H9 (cell line): ENCODE data around the gene SUPT6H. TPM values are rescaled to one million over a fixed set of nuclear protein-coding genes. Genes with fewer than 3 reads are reported as not detected.

Experiments
- DNase-seq: peaks from one replicate; pipeline ENCODE4 v3.0.0-alpha.2; 2017
- H2AFZ ChIP-seq: one replicate; pipeline ENCODE4 v1.6.1; 2013; ENCODE audit warnings: mild to moderate bottlenecking, low read length, control low read depth, moderate library complexity
- H2AK5ac ChIP-seq: 2 replicates; pipeline ENCODE4 v1.6.1; 2013; ENCODE audit warnings: low read length, control low read depth, mixed read lengths; ENCODE audit not compliant: insufficient read length
- H2BK120ac ChIP-seq: one replicate; pipeline ENCODE4 v1.6.1; 2013; ENCODE audit warnings: low read depth, mild to moderate bottlenecking, low read length, control low read depth, inconsistent platforms; ENCODE audit not compliant: poor library complexity, severe bottlenecking
- H2BK12ac ChIP-seq: 2 replicates; pipeline ENCODE4 v1.6.1; 2013; ENCODE audit warnings: low read length, control low read depth, mixed read lengths, low read depth; ENCODE audit not compliant: insufficient read length
- H2BK15ac ChIP-seq: 2 replicates; pipeline ENCODE4 v1.6.1; 2013; ENCODE audit warnings: low read depth, low read length, control low read depth
- H2BK20ac ChIP-seq: one replicate; pipeline ENCODE4 v1.6.1; 2013; ENCODE audit warnings: low read depth, mild to moderate bottlenecking, low read length, control low read depth, inconsistent platforms; ENCODE audit not compliant: poor library complexity, severe bottlenecking
- H2BK5ac ChIP-seq: 2 replicates; pipeline ENCODE4 v1.6.1; 2013; ENCODE audit warnings: low read length, control low read depth, mixed read lengths; ENCODE audit not compliant: insufficient read length
- H3K14ac ChIP-seq: 2 replicates; pipeline ENCODE4 v1.6.1; 2013; ENCODE audit warnings: low read length, control low read depth; ENCODE audit not compliant: insufficient read depth
- H3K18ac ChIP-seq: 2 replicates; pipeline ENCODE4 v1.6.1; 2013; ENCODE audit warnings: low read depth, mild to moderate bottlenecking, mixed read lengths, low read length, control low read depth; ENCODE audit not compliant: insufficient read length
- H3K23ac ChIP-seq: 2 replicates; pipeline ENCODE4 v1.6.1; 2013; ENCODE audit warnings: low read length, control low read depth, mixed read lengths, low read depth; ENCODE audit not compliant: insufficient read length
- H3K23me2 ChIP-seq: 2 replicates; pipeline ENCODE4 v1.6.1; 2013; ENCODE audit warnings: low read depth, mild to moderate bottlenecking, mixed read lengths, low read length, control low read depth; ENCODE audit not compliant: insufficient read length, poor library complexity, severe bottlenecking
- H3K27ac ChIP-seq: 2 replicates; pipeline ENCODE4 v1.5.1; 2013; ENCODE audit warnings: low read length, control low read depth, mixed read lengths, low read depth; ENCODE audit not compliant: insufficient read length
- H3K27me3 ChIP-seq: 2 replicates; pipeline ENCODE4 v1.6.1; 2013; ENCODE audit warnings: low read length, control low read depth, inconsistent platforms; ENCODE audit not compliant: insufficient read depth
- H3K4ac ChIP-seq: 2 replicates; pipeline ENCODE4 v1.6.1; 2013; ENCODE audit warnings: low read depth, mild to moderate bottlenecking, control low read depth, inconsistent platforms, low read length, moderate library complexity
- H3K4me1 ChIP-seq: 2 replicates; pipeline ENCODE4 v1.6.1; 2013; ENCODE audit warnings: low read length, control low read depth, inconsistent platforms; ENCODE audit not compliant: insufficient read depth
- H3K4me2 ChIP-seq: 2 replicates; pipeline ENCODE4 v1.6.1; 2013; ENCODE audit warnings: low read length, control low read depth, mixed read lengths; ENCODE audit not compliant: insufficient read length, insufficient read depth
- H3K56ac ChIP-seq: 2 replicates; pipeline ENCODE4 v1.6.1; 2013; ENCODE audit warnings: low read depth, mild to moderate bottlenecking, mixed read lengths, low read length, control low read depth; ENCODE audit not compliant: insufficient read length
- H3K79me1 ChIP-seq: 2 replicates; pipeline ENCODE4 v1.6.1; 2013; ENCODE audit warnings: low read depth, mild to moderate bottlenecking, moderate library complexity, low read length, control low read depth, inconsistent platforms; ENCODE audit not compliant: insufficient read depth, poor library complexity, severe bottlenecking
- H3K79me2 ChIP-seq: 2 replicates; pipeline ENCODE4 v1.6.1; 2013; ENCODE audit warnings: low read length, control low read depth, inconsistent platforms; ENCODE audit not compliant: insufficient read depth
- H3K9ac ChIP-seq: 2 replicates; pipeline ENCODE4 v1.6.1; 2013; ENCODE audit warnings: low read length, control low read depth, mixed read lengths; ENCODE audit not compliant: insufficient read length; ENCODE audit errors: extremely low read depth
- H3K9me3 ChIP-seq: one replicate; pipeline ENCODE4 v1.6.1; 2013; ENCODE audit warnings: low read depth, low read length, inconsistent platforms; ENCODE audit not compliant: control insufficient read depth
- H3T11ph ChIP-seq: one replicate; pipeline ENCODE4 v1.6.1; 2013; ENCODE audit warnings: mild to moderate bottlenecking, low read length, control low read depth, inconsistent platforms
- H4K20me1 ChIP-seq: one replicate; pipeline ENCODE4 v1.6.1; 2013; ENCODE audit not compliant: control insufficient read depth, insufficient read length, insufficient read depth
- H4K5ac ChIP-seq: 2 replicates; pipeline ENCODE4 v1.6.1; 2013; ENCODE audit warnings: low read depth, mild to moderate bottlenecking, mixed read lengths, low read length, control low read depth; ENCODE audit not compliant: insufficient read length
- H4K8ac ChIP-seq: replicated peaks from 2 replicates; pipeline ENCODE4 v1.6.1; 2013; ENCODE audit warnings: low read length, control low read depth, mixed read lengths, low read depth; ENCODE audit not compliant: insufficient read length
- H4K91ac ChIP-seq: 2 replicates; pipeline ENCODE4 v1.6.1; 2013; ENCODE audit warnings: low read depth, mild to moderate bottlenecking, moderate library complexity, mixed read lengths, low read length, control low read depth; ENCODE audit not compliant: insufficient read length
- H3K27ac Mint-ChIP-seq, 3 experiments: 2 replicates in 2 of 3; 3 replicates in 1 of 3; pipeline ENCODE4 v1.8.0; 2020 to 2021; ENCODE audit warnings: mixed read lengths in 3 of 3, mild to moderate bottlenecking in 1 of 3, moderate library complexity in 1 of 3
- H3K27me3 Mint-ChIP-seq: 2 replicates; pipeline ENCODE4 v1.8.0; 2021; ENCODE audit warnings: low read depth, mild to moderate bottlenecking, moderate library complexity, mixed read lengths
- H3K36me3 Mint-ChIP-seq, 3 experiments: 2 replicates in 2 of 3; 3 replicates in 1 of 3; pipeline ENCODE4 v1.8.0; 2020 to 2021; ENCODE audit warnings: low read depth in 3 of 3, mixed read lengths in 3 of 3; ENCODE audit not compliant: insufficient read depth in 1 of 3
- H3K4me1 Mint-ChIP-seq, 2 experiments: 2 replicates each; pipeline ENCODE4 v1.8.0; 2020; ENCODE audit warnings: mixed read lengths in 2 of 2
- H3K4me3 Mint-ChIP-seq, 2 experiments: 2 replicates in 1 of 2; 3 replicates in 1 of 2; pipeline ENCODE4 v1.8.0; 2020 to 2021; ENCODE audit warnings: mild to moderate bottlenecking in 2 of 2, mixed read lengths in 2 of 2, moderate library complexity in 1 of 2
- H3K9me3 Mint-ChIP-seq, 2 experiments: 2 replicates in 1 of 2; 3 replicates in 1 of 2; pipeline ENCODE4 v1.8.0; 2020; ENCODE audit warnings: mild to moderate bottlenecking in 2 of 2, mixed read lengths in 2 of 2, moderate library complexity in 1 of 2
- WGBS: extraction: QIAGEN DNeasy Blood & Tissue Kit; methylation state at CpG from one replicate; pipeline ENCODE4 v1.1.7; 2013; ENCODE audit warnings: missing lambda C conversion rate, low lambda C conversion rate, mixed read lengths; ENCODE audit not compliant: insufficient read length; ENCODE audit errors: extremely low coverage; 5-methylcytosine and 5-hydroxymethylcytosine counted together
- total RNA-seq: library from RNA; stranded (reverse); gene quantifications from 2 replicates; pipeline ENCODE4 v1.2.1, GENCODE V29; 2021
- TF ChIP-seq, protein P1 (sequence below): fragments of 200-600 bp; sonication (generic); conservative IDR thresholded peaks from 3 replicates; pipeline ENCODE4 v1.8.0; 2021; ENCODE audit warnings: antibody characterized with exemption, mild to moderate bottlenecking

SUPT6H gene
- total RNA-seq, 1 experiment from 2014 or later, result 85.8 TPM

DNA sequence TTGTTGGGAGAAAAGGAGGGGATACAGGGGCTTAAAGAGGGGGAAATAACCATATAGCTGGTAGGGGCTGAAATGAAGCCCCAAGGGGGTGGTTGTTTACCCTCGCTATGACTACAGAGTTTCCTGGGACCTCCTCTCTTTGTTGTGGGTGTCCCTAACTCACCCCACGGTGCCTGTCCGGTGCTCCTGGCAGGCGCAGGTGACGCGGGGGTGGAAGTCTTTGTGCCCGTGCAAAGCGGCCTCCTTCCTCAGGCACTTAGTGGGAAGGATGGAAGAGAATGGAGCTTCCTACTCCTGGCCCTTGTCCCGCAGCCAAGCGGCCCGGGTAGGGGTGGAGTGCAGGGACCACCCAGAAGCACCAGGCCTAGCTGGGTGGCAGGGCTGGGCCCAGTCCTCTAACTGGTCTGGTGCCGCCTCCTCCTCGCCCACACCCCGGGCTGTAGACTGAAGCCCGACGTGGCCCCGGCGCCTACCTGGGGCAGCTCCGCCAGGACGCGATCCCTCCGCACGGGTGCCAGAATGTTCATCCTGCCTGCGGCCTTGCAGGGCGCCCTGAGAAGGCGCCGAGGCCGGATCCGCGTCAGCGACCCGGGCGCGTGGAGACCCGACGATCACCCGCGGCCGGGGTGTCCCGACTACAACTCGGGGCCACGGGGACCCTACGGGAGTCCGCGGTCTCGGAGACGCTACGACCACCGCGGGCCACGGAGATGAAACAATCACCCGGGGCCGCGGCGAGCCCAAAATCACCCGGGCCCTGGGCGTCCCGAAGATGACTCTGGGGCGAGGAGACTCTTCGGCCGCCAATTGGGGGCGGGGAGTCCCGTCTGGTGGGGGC lies 55.0 kb downstream of the SUPT6H start:
- Histone ChIP-seq H3K9me3 (no peaks in the 10 kb centered on the region), H4K20me1 (no peaks in the 10 kb centered on the region), H4K5ac (no peak overlapping the region), H2BK20ac (no peak overlapping the region), H3K18ac (peak overlapping the region; percentile 49), H3K23me2 (peaks cover 27% of the 10 kb centered on the region), H2AFZ (no peak overlapping the region), H4K91ac (no peak overlapping the region), H2BK12ac (no peak overlapping the region), H3K4me1 (peaks cover 8% of the 10 kb centered on the region; the same call in 1 of the 2 replicates), H2BK5ac (no peak overlapping the region), H3K4me2 (peak overlapping the region; percentile 67), H3K27me3 (no peaks in the 10 kb centered on the region), H3K23ac (no peak overlapping the region), H3K79me2 (peaks cover 24% of the 10 kb centered on the region; the same call in 1 of the 2 replicates), H3K27ac (no peak overlapping the region), H2BK120ac (no peak overlapping the region), H2BK15ac (no peak overlapping the region), H3K56ac (no peak overlapping the region), H3K9ac (peak overlapping the region; percentile 59), H4K8ac (no peak overlapping the region), H3K4ac (no peak overlapping the region), H3K79me1 (peaks cover 4% of the 10 kb centered on the region), H3T11ph (no peak overlapping the region), H2AK5ac (no peak overlapping the region), H3K14ac (peak overlapping the region; percentile 4)
- Mint-ChIP-seq H3K27me3 (no peaks in the 10 kb centered on the region), H3K4me1 (peaks cover 30 to 52% of the 10 kb centered on the region in 2 experiments), H3K9me3 (no peaks in the 10 kb centered on the region; a peak in 1 of 5 replicates), H3K36me3 (peaks cover 46 to 60% (median 47%) of the 10 kb centered on the region in 3 experiments), H3K27ac (peak overlapping the region in 2 of 3 experiments; percentile 70 to 92; a peak in 3 of 7 replicates), H3K4me3 (peak overlapping the region; percentile 99)
- DNase-seq, result peak; percentile 55
- TF ChIP-seq, protein P1, sequence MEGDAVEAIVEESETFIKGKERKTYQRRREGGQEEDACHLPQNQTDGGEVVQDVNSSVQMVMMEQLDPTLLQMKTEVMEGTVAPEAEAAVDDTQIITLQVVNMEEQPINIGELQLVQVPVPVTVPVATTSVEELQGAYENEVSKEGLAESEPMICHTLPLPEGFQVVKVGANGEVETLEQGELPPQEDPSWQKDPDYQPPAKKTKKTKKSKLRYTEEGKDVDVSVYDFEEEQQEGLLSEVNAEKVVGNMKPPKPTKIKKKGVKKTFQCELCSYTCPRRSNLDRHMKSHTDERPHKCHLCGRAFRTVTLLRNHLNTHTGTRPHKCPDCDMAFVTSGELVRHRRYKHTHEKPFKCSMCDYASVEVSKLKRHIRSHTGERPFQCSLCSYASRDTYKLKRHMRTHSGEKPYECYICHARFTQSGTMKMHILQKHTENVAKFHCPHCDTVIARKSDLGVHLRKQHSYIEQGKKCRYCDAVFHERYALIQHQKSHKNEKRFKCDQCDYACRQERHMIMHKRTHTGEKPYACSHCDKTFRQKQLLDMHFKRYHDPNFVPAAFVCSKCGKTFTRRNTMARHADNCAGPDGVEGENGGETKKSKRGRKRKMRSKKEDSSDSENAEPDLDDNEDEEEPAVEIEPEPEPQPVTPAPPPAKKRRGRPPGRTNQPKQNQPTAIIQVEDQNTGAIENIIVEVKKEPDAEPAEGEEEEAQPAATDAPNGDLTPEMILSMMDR, result no peak
- no CpG with 5 or more reads among the region's 63 CpGs for WGBS
